HS-5 (cell line): ENCODE data around the gene LCLAT1.

ENCODE experiments used
- DNase-seq: peaks from one replicate; pipeline ENCODE4 v3.0.0-alpha.2; 2012; ENCODE audit warnings: low read depth

The LCLAT1 gene

DNA sequence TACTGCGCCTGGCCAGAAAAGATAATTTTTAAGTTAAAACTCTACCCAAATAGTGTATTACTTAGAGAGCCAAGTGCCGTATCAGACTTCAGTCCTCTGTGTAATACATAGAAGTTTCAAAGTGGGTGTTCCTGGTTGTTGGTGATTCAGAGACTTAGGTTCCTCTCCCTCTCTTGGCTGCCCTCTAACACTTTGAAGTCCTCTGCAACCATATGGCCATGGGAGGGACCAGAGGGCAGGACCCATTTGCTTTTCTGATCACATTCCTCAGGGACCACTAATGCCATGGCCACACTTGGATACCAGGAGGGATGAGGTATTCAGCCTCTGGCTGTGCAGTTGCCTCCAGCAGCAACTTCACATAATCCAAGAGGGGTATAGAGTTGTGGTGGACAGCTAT lies 228.7 kb downstream of the LCLAT1 start:
- DNase-seq = peak; percentile 14

DNA sequence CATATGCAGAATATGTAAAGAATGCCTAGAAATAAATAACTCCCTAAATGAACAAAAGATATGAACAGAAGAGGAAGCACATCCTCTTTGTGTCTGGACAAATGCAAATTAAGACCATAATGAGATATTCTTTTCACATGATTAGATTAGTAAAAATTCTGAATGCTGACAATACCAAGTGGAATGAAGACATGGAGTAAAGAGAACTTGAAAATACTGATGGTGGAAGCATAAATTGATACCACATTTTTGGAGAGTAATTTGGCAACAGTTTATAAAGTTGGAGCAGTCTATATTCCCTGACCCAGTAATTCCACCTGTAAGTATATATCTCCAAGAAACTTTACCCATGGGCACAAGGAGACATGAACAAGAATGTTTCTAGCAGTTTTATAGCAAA lies 230.2 kb downstream of the LCLAT1 start:
- peak; percentile 15 for DNase-seq

DNA sequence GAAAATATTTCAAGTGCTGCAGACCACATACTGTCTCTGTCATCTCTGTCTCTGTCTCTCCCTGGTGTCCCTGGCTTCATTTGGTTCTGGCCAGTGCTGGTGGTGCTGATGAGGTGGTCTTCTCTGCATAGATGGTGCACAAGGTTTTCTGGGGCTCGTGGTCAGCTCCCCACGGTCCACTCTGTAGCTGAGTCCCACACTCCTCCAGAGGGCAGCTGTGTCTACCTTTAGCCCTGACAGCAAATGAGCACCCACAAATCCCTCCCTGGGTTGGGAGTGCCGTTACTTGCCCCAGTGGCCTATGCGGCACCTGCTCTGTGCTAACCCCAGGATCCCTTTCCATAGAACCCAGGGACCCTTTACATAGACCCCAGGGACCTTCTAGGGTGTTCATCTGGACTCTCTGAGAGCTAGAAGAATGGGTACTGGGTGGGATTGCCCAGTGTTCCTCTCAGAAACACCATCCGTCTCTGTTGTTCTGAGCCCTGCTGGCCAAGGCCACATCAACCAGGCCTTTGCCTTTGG lies 230.9 kb downstream of the LCLAT1 start:
- no peak for DNase-seq

DNA sequence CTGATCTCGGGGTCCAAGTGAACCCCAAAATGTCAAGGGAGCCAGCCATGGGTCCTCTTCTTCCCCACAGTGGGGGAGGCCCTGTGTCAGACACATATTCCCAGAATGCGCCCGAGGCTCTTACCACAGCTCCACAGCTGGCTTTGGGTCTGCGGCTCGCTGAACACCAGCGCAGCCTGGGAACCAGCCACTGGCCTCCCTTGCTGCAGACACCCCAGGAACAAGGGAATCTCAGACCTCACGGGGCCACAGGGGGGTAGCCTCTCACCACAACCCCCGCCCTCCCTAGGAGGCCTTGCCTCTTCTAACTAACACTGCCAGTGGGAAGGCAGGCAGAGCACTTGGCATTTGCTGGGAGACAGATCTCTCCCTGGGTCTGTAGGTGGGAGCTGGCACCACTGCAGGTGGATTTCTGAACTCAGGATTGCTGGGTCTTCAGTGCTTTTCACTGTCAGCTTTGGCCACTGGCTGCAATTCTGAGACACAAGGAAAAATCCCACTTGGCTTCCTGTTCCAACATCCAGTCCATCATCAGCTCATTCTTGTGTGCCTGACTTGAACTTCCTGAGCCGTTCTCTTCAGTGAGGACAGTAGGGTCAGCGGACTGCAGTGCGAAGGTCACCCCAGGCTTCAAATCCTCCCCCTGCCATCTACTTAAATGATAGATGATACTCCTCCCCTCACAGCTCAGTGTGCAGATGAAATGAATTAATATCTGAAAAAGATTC lies 231.5 kb downstream of the LCLAT1 start:
- no peak for DNase-seq

DNA sequence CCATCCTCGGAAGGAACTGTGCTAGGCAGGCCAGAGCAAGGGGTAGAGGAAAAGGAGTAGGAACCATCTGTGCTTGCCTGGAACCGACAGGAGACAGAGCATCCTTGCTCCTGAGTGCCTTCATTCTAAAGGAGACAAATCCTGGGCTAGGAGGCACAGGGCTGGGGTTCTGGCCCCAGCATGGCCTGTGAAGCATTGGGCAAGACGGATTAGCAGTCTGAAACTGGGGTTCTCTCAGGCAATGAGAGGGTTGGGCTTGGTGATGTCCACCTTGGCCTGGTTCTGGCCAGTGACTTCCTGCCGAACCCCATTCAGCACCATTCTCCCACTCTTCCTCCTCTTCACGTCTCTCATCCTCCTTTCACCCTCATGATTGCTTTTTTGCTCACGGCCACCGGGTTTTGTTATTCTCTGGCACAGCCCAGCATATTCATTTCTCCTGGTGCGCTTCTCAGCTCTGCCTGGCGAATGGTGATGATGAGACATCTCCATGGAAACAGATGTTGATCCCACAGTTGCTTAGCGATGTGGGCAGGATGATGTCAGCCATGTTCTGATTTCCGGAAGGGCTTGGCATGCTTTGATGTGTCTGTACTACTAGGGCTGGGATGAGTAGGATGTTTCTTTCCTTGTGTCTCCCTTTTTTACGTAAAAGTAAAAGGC lies 232.5 kb downstream of the LCLAT1 start:
- no peak for DNase-seq

DNA sequence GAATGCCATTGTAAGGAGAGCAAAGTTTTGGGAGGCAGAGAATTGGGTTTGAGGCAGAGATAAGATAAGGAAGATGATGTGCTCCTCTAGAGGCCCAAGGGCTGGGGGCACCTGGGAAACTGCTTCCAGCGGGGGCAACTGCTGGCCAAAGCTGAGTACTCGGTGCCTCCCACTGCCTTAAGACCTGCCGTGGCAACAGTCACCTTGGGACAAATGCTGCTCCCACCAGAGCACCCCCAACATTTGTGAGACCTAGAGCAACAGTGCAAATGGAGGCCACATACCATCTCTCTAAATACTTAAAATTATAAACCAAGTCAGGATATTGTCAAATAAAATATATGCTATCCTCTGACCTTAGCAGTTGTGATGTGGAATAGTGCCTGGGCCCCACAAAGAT lies 233.1 kb downstream of the LCLAT1 start:
- no peak for DNase-seq

DNA sequence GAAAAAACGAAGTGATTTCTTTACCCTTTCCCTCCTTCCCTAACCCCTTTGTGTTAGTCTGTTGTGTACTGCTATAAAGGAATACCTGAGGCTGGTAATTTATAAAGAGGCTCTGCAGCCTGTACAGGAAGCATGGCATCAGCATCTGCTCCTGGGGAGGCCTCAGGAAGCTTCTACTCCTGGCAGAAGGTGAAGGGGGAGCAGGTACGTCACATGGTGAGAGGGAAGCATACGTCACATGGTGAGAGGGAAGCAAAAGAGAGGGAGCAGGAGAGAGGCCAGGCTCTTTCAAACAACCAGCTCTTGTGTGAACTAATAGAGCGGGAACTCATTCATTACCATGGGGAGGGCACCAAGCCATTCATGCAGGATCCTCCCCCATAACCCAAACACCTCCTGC lies 234.0 kb downstream of the LCLAT1 start:
- DNase-seq = no peak

DNA sequence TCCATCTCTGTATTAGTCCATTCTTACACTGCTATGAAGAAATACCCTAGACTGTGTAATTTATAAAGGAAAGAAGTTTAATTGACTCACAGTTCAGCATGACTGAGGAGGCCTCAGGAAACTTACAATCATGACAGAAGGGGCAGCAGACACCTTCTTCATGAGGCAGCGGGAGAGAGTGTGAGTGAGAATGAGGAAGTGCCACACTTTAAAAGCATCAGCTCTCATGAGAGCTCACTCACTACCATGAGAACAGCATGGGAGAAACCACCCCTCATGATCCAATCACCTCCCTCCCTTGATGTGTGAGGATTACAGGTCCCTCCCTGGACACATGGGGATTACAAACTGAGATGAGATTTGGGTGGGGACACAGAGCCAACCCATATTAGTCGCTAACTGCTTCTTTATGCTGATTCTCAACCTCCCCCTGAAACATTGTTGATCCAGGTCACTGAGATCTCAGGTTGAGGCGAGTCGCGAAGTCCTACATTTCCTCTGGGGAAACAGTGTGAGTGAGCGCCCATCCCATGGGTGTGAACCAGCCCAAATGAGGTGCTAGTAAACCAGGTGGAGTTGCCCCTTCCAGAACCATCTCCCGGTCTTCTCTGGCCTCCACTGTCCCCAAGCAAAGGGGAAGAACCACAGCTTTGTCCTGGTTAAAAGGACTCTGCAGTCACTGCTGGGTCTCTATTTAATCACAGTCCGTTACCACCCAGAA lies 236.3 kb downstream of the LCLAT1 start:
- no peak for DNase-seq

DNA sequence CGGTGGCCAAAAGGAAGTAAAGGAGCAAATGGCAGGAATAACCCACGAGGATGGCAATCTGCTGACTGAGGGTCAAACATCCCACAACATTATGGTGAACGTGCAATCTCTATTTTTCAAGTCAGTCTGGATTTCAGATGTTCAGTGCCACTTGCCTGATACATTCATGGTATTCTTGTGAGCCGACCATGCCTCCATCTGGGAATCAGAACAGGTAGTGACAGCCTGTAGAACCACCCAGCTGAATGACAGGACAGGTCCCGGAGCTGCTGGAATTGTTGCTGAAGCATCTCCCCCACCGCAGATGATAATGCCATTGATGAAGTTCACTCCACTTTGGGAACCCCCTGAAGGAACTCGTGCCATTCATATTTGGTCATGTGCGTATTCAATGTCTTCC lies 237.0 kb downstream of the LCLAT1 start:
- no peak for DNase-seq

DNA sequence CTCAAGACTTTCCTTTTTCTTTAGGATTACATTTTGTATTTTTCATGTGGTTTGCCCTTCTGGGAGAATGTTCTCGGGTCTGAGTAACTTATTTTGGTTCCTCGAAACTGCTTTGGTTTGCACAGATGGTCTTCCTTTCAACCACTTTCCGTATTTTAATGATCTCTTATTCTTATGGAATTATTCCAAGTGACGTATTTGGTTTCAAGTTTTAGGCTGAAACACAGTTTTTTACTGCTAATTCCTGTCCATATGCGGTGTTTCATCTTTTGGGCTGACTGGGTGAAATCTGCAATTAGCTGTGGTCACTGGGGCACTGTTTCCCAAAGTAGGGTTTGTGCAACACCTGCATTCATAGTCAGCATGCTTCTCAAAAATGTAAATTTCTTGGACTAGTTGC lies 237.5 kb downstream of the LCLAT1 start:
- no peak for DNase-seq

DNA sequence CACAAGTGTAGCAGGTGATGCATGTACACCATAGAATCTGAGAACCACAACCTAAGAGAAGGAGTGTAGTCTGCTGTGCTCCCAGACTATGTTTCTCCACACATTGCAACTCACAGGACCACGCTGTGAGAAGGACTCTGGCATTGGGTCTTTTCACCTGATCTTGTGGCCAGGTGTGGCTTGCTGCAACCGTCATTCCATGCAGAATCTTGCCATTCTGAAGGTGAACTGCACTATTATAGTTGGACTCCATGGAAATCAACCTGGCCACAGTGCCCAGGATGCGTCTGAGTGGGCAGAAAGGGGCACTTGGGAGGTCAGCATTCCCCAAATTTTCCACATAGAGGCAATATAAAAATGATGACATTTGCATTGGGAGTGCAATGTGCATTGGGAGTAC lies 237.9 kb downstream of the LCLAT1 start:
- DNase-seq = no peak

DNA sequence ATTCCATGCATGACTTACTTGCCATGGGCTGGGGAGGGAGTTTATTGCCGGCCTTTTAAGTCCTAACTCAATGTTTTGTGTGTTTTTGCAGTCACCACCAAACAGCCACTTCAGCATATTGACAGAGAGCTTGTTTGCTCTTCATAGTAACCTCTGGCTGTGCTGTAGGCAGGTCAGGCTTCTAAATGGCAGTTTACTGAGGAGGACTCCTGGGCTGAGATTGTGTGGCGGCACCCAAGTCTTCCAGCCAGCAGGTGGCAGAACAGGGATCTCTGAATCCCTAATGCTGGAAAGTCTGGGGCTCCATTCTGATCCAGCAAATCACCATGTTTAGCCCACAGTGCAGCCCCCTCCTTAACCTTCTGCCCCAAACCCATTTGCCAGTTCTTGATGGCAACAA lies 239.0 kb downstream of the LCLAT1 start:
- no peak for DNase-seq

DNA sequence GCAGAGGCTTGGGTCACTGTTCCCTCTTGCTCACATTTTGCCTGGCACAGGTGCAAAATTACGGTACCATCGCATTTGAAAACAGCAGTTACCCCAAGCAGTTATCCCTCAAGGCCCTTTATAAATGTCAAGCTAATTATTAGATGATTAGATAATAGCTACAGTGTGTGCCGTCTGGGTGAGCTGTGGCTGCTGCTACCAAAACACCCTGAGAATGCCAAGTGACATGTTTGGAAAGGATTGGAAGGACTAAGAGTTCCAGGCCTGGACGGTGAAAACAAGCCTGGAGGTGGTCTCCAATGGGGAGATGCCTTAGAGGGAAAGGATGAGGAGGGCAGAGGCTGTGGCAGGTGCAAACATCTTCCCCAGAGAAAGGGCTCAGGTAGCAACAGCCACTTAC lies 239.6 kb downstream of the LCLAT1 start:
- no peak for DNase-seq

DNA sequence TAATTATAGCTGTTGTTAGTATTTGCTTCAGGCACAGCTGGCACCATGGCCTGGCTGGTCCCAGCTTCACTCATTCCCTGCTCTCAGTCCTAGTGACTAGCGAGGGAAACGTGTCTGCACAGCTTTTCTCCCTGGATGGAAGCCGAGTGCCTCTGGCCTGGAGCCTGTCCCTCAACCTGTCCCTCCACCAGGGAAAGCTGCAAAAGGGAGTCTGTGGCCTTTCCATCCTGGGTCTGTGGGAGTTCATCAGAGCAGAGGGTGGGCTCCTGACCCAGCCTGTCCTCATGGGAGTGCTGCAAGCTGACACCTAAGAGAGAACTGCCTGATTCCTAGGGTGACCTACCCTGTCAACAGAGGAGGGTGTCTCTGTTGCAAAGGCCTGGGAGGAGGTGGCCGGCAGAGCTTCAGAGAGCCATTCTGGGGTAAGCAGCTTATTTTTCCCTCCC lies 241.9 kb downstream of the LCLAT1 start:
- DNase-seq = no peak

DNA sequence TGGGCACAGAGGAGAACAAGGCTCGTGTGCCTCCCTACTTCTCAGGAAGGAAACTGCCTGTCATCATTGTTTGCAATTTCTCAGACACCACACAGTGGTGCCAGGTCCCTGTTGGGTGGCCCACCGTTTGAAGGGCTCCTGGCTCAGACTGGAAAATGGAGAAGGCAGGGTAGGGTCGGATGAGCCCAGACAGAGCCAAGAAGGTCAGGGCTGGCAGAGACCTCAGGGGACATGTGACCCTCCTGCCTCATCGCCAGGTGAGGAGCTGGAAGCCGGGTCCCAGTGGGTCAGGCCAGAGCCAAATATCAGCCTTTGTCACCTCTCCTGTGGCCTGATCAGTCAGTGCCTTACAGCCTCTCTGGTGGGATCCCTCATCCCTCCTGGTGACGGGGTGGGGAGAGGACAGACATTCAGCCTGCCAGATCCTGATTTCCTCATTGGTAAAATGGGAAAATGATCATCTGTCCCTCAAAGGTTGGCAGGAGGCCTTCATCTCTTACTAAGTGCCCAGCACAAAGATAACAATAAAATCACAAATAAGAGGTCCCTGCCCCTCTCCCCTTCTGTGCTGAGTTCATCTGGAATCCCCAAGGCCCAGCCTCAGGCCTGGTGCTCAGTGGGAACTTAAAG lies 242.6 kb downstream of the LCLAT1 start:
- no peak for DNase-seq

DNA sequence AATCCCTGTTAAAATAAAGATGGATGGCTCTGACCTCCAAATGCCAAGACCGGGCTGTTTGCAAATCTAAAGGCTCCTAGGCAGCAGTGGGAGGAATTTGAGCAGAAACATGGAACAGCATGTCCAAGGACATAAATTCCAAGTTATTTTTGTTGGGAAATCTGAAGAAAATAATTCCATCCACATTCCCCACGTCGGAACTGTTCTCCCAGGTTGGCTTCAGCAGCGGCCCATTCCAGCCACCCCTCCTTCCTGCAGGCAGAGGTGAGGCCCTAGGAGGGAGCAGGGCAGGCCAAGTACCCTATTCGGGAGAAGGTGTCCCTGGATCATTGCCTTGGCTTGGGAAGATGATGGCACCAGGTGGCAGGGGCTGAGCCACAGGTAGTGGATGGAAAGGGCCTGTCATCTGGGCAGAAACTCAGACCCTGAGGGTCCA lies 243.1 kb downstream of the LCLAT1 start:
- no peak for DNase-seq

DNA sequence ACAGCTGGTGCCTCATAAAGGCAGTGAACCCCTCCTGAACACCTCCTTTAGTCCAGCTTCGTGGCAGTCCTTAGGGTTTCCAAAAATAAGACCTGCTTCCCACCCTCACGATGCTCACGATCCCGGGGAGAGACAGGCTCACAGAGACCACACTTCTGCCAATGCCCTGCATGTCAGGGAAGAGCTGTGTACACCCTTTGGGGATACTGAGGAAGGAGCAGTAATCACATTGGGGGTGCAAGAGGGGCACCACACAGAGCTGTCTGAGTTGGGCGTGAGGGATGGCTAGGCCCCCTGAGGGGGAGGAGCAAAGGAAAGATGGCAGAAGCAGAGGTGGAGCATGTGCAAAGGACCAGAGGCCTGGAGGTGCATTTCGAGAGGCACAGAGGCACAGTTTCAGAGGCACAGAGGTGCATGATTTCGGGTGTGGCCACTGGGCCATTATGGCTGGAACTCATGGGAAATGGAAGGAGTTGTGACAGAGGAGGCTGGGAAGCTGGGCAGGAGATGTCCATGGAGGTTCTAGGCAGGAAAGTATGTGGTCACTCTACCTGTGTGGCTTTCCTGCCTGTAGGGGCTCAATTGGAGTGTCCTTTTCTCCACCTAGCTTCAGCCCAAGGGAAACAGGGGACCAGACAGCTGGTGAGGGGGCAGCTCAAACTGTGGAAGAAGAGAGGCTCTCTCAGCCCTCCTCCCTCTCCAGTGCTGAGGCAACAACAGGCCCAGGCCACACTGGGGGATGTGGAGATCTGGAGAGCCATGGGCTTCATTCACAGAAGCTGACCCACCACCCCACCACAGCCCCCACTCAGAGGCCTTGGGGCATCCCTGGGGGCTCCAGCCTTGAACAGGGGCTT lies 244.3 kb downstream of the LCLAT1 start:
- no peak for DNase-seq

DNA sequence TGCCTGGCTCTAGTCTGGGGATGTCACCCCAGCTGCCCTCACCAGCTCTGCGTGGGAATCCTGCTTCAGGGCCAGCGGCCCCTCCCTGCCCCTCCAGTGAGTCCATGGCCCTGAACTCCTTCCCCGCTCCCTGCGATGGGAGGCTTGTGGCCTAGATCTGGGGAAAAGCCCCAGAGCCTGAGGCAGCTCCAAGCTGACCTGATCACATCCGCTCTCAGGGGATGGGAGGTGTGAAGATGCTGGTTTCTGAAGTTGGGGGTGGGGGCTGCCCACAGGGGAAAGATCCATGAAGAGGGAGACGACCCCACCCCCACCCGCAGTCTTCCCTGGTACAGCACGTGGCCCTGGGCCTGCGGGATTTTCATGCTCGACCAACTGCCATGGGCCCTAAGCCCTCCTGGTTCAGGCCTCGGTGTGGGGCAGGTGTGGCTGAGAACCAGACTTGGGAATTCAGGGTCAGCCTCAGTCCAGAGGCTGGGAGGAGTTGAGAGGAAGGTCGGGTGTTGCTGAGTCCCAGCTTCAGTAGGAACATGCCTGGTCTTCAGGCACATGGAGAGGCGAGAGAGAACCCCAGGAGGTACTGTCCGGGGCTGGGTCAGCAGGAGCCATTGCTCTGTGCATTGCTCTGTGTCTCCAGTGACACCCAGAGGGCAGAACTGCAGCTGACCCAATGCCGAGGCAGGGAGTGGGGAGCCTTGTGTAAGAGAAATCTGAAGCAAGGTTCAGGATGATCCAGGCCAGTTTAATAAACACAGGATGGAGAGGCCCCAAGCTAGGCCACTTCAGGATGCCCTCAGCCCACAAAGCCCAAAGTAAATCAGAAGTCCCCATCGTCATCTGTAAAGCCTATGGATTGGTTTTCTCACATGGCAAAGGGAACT lies 245.1 kb downstream of the LCLAT1 start:
- no peak for DNase-seq

DNA sequence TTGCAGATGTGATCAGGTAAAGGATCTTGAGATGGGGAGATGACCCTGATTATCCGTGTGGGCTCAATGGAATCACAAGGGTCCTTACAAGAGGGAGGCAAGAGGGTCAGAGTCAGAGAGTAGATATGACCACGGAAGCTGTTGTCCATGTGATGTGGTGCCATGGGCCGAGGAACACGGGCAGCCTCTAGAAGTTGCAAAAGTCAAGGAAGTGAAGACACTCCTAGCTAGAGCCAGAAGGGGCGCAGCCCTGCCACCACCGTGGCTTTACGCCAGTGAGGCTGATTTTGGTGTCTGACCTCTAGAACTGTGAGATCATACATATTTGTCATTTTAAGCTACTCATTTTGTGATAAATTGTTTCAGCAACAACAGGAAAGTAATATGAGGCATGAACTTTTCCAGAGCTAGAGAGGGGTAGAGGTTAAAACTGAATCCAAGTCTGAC lies 245.8 kb downstream of the LCLAT1 start:
- DNase-seq = no peak
